HL-60 (cell line): ENCODE data around the gene CAMK1D.
"Not testable (repeated sequence)": the region's sequence is repeated elsewhere in the genome, so short reads cannot be mapped to it uniquely, and the experiment has no call there.

Source experiments
- DNase-seq, 2 experiments: peaks; one replicate each; pipeline ENCODE4 v3.0.0-alpha.2; 2010 to 2020; ENCODE audit warnings: low read depth in 1 of 2, low spot score in 1 of 2
- H3K27ac ChIP-seq: fragments of 250-450 bp; sonication (Bioruptor Pico); replicated peaks from 2 replicates; pipeline ENCODE4 v1.5.1; 2020; ENCODE audit warnings: mild to moderate bottlenecking, moderate library complexity
- H3K27me3 ChIP-seq: fragments of 250-450 bp; sonication (Bioruptor Pico); 2 replicates; pipeline ENCODE4 v1.5.1; 2021; ENCODE audit warnings: mild to moderate bottlenecking, moderate library complexity; ENCODE audit not compliant: insufficient read depth, poor library complexity, severe bottlenecking
- H3K4me3 ChIP-seq: replicated peaks from 2 replicates; pipeline ENCODE4 v1.5.1; 2011; ENCODE audit warnings: mild to moderate bottlenecking, control low read depth, low read length; ENCODE audit not compliant: insufficient read depth
- GABPA ChIP-seq: IDR thresholded peaks from 2 replicates; pipeline ENCODE4 v1.6.1; 2012; ENCODE audit warnings: low read depth
- POLR2AphosphoS5 ChIP-seq: IDR thresholded peaks from 2 replicates; pipeline ENCODE4 v1.6.1; 2012; ENCODE audit warnings: low read depth
- SPI1 ChIP-seq: IDR thresholded peaks from 2 replicates; pipeline ENCODE4 v1.6.1; 2012; ENCODE audit warnings: low read depth, mild to moderate bottlenecking, borderline replicate concordance
- TF ChIP-seq, protein P1 (sequence below): IDR thresholded peaks from 2 replicates; pipeline ENCODE4 v1.6.1; 2012; ENCODE audit warnings: low read depth; ENCODE audit not compliant: insufficient replicate concordance
- TF ChIP-seq, protein P2 (sequence below): IDR thresholded peaks from one replicate; pipeline ENCODE4 v1.5.1; 2011; ENCODE audit warnings: low read length, control low read depth, inconsistent platforms; ENCODE audit not compliant: insufficient read depth

The CAMK1D gene

DNA sequence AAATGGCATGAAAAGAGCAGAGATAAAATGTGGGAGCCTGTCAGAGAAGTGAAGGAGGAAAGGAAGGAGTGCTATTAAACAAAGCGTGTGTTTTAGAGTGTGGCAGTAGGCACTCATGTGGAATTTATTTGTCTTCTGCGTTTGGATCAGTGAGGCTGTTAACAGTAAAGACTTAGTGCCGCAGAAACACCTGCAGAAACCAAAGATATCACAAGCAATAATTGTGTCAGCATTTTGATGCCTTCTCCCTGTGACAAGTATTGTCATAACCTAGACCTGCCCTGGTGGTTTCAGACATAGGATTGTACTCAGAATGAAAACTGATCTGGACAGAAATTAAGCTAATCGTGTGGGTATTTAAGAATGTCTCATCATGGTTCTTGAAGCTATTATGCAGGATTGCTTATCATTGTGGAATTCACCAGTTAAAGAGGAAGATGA lies 191.0 kb downstream of the CAMK1D start:
- Histone ChIP-seq H3K4me3 (no peak overlapping the region), H3K27me3 (no peaks in the 10 kb centered on the region), H3K27ac (no peak overlapping the region)
- no peak for DNase-seq
- TF ChIP-seq, protein P1, sequence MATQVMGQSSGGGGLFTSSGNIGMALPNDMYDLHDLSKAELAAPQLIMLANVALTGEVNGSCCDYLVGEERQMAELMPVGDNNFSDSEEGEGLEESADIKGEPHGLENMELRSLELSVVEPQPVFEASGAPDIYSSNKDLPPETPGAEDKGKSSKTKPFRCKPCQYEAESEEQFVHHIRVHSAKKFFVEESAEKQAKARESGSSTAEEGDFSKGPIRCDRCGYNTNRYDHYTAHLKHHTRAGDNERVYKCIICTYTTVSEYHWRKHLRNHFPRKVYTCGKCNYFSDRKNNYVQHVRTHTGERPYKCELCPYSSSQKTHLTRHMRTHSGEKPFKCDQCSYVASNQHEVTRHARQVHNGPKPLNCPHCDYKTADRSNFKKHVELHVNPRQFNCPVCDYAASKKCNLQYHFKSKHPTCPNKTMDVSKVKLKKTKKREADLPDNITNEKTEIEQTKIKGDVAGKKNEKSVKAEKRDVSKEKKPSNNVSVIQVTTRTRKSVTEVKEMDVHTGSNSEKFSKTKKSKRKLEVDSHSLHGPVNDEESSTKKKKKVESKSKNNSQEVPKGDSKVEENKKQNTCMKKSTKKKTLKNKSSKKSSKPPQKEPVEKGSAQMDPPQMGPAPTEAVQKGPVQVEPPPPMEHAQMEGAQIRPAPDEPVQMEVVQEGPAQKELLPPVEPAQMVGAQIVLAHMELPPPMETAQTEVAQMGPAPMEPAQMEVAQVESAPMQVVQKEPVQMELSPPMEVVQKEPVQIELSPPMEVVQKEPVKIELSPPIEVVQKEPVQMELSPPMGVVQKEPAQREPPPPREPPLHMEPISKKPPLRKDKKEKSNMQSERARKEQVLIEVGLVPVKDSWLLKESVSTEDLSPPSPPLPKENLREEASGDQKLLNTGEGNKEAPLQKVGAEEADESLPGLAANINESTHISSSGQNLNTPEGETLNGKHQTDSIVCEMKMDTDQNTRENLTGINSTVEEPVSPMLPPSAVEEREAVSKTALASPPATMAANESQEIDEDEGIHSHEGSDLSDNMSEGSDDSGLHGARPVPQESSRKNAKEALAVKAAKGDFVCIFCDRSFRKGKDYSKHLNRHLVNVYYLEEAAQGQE = no peak
- TF ChIP-seq POLR2AphosphoS5 (no peak), GABPA (no peak)
- TF ChIP-seq, protein P2, sequence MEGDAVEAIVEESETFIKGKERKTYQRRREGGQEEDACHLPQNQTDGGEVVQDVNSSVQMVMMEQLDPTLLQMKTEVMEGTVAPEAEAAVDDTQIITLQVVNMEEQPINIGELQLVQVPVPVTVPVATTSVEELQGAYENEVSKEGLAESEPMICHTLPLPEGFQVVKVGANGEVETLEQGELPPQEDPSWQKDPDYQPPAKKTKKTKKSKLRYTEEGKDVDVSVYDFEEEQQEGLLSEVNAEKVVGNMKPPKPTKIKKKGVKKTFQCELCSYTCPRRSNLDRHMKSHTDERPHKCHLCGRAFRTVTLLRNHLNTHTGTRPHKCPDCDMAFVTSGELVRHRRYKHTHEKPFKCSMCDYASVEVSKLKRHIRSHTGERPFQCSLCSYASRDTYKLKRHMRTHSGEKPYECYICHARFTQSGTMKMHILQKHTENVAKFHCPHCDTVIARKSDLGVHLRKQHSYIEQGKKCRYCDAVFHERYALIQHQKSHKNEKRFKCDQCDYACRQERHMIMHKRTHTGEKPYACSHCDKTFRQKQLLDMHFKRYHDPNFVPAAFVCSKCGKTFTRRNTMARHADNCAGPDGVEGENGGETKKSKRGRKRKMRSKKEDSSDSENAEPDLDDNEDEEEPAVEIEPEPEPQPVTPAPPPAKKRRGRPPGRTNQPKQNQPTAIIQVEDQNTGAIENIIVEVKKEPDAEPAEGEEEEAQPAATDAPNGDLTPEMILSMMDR = no peak

DNA sequence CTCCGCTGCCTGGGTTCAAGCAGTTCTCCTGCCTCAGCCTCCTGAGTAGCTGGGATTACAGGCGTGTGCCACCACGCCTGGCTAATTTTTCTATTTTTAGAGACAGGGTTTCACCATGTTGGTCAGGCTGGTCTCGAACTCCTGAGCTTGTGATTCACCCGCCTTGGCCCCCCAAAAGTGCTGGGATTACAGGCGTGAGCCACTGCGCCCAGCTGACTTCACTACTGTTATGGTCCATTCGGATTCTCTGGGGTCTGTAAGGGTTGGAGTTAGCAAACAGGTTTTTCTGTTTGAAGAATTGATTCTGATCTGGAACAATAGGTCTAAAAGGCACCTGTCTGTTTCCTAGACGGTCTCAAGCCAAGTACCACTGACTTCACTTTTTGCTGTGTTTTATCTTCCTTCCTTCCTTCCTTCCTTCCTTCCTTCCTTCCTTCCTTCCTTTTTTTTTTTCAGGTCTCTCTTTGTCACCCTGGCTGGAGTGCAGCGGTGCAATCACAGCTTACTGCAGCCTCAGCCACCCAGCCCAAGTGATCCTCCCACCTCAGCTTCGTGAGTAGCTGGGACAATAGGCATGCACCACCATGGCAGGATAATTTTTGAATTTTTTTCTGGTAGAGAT lies 192.2 kb downstream of the CAMK1D start:
- TF ChIP-seq POLR2AphosphoS5 (no peak), GABPA (no peak)
- H3K4me3 ChIP-seq = no peak overlapping the region
- DNase-seq = no peak
- H3K27ac ChIP-seq = no peak overlapping the region
- no peaks in the 10 kb centered on the region for H3K27me3 ChIP-seq

DNA sequence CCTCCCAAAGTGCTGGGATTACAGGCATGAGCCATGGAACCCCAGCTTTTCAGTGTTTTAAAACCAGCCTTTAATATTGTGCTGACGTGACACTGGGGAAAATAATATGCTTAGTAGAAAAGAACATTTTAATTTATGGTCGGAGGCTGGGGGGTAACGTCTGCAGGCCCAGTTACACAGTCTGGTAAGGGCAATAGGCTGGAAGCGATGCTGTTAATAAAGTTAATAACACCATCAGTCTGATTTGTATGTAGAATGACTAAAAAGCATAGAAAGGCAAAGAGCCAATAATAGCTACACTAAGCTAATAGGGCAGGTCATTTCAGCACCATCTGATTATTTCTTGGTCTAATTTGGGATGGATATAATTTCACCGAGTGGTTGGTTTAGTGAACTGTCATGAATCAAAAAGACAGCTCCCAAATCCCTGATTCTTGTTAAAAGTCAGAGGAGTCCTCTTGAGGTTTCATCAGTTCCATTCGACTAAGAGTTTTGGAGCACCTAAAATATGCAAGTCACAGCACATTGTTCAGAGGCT lies 192.9 kb downstream of the CAMK1D start:
- no peaks in the 10 kb centered on the region for H3K27me3 ChIP-seq
- no peak for DNase-seq
- TF ChIP-seq, protein P2 = no peak
- TF ChIP-seq, protein P1 = no peak
- TF ChIP-seq SPI1 (no peak), GABPA (no peak), POLR2AphosphoS5 (no peak)
- no peak overlapping the region for H3K4me3 ChIP-seq
- no peak overlapping the region for H3K27ac ChIP-seq

DNA sequence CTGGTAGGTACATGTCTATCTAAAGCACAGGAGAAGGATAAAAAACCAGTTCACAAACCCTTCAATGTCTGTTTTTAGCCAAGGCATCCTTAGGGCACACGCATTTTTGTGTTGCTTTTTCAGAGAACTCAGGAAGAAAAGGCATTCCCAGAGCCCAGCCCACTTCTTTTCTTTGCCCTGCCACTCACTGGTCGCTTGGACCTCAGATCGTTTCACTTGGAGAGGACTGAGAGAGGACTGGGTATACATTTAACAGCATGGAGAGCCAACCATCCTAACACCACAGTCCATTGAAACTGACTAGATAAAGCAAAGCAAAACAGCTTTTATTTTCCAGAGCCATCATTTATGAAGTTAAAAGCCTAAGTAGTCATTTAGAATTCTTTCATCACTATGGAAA lies 194.2 kb downstream of the CAMK1D start:
- no peak for DNase-seq
- Histone ChIP-seq H3K27me3 (no peaks in the 10 kb centered on the region), H3K27ac (no peak overlapping the region), H3K4me3 (no peak overlapping the region)
- TF ChIP-seq, protein P2 = no peak
- TF ChIP-seq GABPA (no peak), POLR2AphosphoS5 (no peak), SPI1 (no peak)
- TF ChIP-seq, protein P1 = no peak

DNA sequence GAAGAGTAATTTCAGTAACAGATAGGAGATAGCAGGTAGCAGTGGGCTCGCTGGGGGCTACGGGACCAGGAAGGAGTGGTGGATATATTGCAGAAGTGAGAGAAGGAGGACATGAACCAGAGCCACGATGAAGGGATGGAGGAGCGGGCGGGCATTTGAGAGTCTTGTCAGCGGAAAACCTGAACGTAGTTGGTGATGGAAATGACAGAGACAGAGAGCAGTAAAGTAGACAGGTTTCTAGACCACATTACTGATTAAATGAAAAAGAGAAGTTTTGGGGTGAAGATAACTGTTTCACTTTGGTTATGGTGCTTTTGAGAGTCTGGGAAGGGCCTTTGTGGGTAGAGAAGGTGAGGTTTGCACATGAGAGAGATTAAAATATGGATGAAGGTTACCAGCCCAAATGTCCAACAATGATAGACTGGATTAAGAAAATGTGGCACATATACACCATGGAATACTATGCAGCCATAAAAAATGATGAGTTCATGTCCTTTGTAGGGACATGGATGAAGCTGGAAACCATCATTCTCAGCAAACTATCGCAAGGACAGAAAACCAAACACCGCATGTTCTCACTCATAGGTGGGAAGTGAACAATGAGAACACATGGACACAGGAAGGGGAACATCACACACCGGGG lies 196.9 kb downstream of the CAMK1D start:
- not testable (repeated sequence) for H3K27ac ChIP-seq, H3K4me3 ChIP-seq, H3K27me3 ChIP-seq, DNase-seq
